Spleen (tissue), 11 donors: ENCODE data around the gene FUT3. TPM values are rescaled to one million over a fixed set of nuclear protein-coding genes. Genes with fewer than 3 reads are reported as not detected.
"Not testable (repeated sequence)": the region's sequence is repeated elsewhere in the genome, so short reads cannot be mapped to it uniquely, and the experiment has no call there.

Experiments
- DNase-seq: peaks from one replicate; pipeline ENCODE4 v3.0.0-alpha.2; 2020
- H3K27ac ChIP-seq, 8 donors: fragments of 200-600 bp; sonication (generic) in 7 of 8; 1 replicate in 4 of 8; 2 replicates in 4 of 8; pipeline versions ENCODE4 v1.5.0 to v1.8.0; 2016 to 2021; ENCODE audit warnings: inconsistent platforms in 4 of 8, mild to moderate bottlenecking in 4 of 8, moderate library complexity in 1 of 8
- H3K27me3 ChIP-seq, 7 donors: fragments of 200-600 bp; sonication (generic) in 6 of 7; replicated peaks in 1 of 7; 1 replicate in 4 of 7; 2 replicates in 3 of 7; pipeline versions ENCODE4 v1.5.0 to v1.8.0; 2016 to 2021; ENCODE audit warnings: inconsistent platforms in 3 of 7, mild to moderate bottlenecking in 1 of 7
- H3K36me3 ChIP-seq, 6 donors: fragments of 200-600 bp; sonication (generic) in 5 of 6; 1 replicate in 4 of 6; 2 replicates in 2 of 6; pipeline versions ENCODE4 v1.5.0 to v1.8.0; 2016 to 2021; ENCODE audit warnings: inconsistent platforms in 2 of 6
- H3K4me1 ChIP-seq, 6 donors: fragments of 200-600 bp; sonication (generic) in 5 of 6; 1 replicate in 3 of 6; 2 replicates in 3 of 6; pipeline versions ENCODE4 v1.5.0 to v1.8.0; 2016 to 2021; ENCODE audit warnings: inconsistent platforms in 3 of 6
- H3K4me3 ChIP-seq, 8 donors: fragments of 200-600 bp; sonication (generic) in 7 of 8; 1 replicate in 4 of 8; 2 replicates in 4 of 8; pipeline versions ENCODE4 v1.5.0 to v1.8.0; 2016 to 2021; ENCODE audit warnings: inconsistent platforms in 4 of 8, mild to moderate bottlenecking in 4 of 8, moderate library complexity in 2 of 8
- H3K9me3 ChIP-seq, 8 donors: fragments of 200-600 bp; sonication (generic) in 7 of 8; 1 replicate in 4 of 8; 2 replicates in 4 of 8; pipeline versions ENCODE4 v1.5.0 to v1.8.0; 2016 to 2021; ENCODE audit warnings: inconsistent platforms in 4 of 8
- CTCF ChIP-seq, 11 experiments: fragments of 200-600 bp in 7 of 11; fragments of 450-650 bp in 4 of 11; sonication (generic) in 4 of 11; IDR thresholded peaks in 8 of 11; conservative IDR thresholded peaks in 3 of 11; 1 replicate in 7 of 11; 2 replicates in 4 of 11; pipeline versions ENCODE4 v1.4.0 to v1.8.0; 2016 to 2021; ENCODE audit warnings: antibody characterized with exemption in 11 of 11, inconsistent platforms in 4 of 11, mild to moderate bottlenecking in 1 of 11
- POLR2A ChIP-seq, 3 donors: fragments of 450-650 bp; IDR thresholded peaks; one replicate each; pipeline ENCODE4 v1.5.1; 2017; ENCODE audit warnings: antibody characterized with exemption in 3 of 3, mild to moderate bottlenecking in 1 of 3
- POLR2AphosphoS5 ChIP-seq, 3 donors: sonication (generic); formaldehyde crosslinking; IDR thresholded peaks; one replicate each; pipeline ENCODE4 v1.5.1; 2017; ENCODE audit warnings: antibody characterized with exemption in 3 of 3
- WGBS, 5 donors: extraction: QIAGEN DNeasy Blood & Tissue Kit in 3 of 5; methylation state at CpG; one replicate each; pipeline versions ENCODE4 v1.1.5 to v1.1.7; 2013 to 2018; 5-methylcytosine and 5-hydroxymethylcytosine counted together
- intact Hi-C: fragments of 100-400 bp; cut with DNase I; formaldehyde crosslinking; loops from one replicate; pipeline ENCODE4 v1.15.0; 2023; ENCODE audit warnings: low total_unique reads
- polyA plus RNA-seq, 3 donors: library from polyadenylated mRNA; stranded (reverse); fragments of 200-250 nt; gene quantifications; one replicate each; pipeline ENCODE4 v1.2.1, GENCODE V29; 2013
- total RNA-seq, 7 donors: library from RNA; depleted of rRNA in 3 of 7; stranded (reverse); fragments of >200 nt in 3 of 7; fragmentation: NEBNext Ultra II Directional in 4 of 7; extraction: Animal tissue kit (Norgen Biotek cat#: 25700) in 4 of 7; gene quantifications; one replicate each; pipeline versions ENCODE4 v1.1.0 to v1.2.1, GENCODE V29; 2016 to 2021
- donor health status: healthy with polysubstance abuse.
- donor health status: DM: no; HTN: no; CAD: no; lungs with moderate emphysema.
- donor health status: DM: no; HTN: no; CAD: no.
- donor health status: Bipolar disorder and iron deficiency.
- donor health status: healthy.
- donor health status: DM: no; HTN: no; CAD: no.
- donor health status: DM: yes; HTN: yes; CAD: no.

FUT3 gene
- total and polyA plus RNA-seq, 10 donors = 0.06 to 0.12 TPM; not detected in 8

GRCh38 chr19:5843295-5843927 lies 7.8 kb downstream of the FUT3 start:
- Histone ChIP-seq H3K9me3 (no peaks in the 10 kb centered on the region), H3K27ac (no peak overlapping the region), H3K27me3 (peaks cover 0 to 26% (median 0%) of the 10 kb centered on the region in 7 donors), H3K4me3 (no peak overlapping the region), H3K4me1 (peaks cover 0 to 9% (median 0%) of the 10 kb centered on the region in 6 donors), H3K36me3 (no peaks in the 10 kb centered on the region)
- WGBS, 5 donors = 86 to 96% (median 93%) methylated on average over 10 to 21 of the region's 21 CpGs
- no peak for TF ChIP-seq POLR2A (IDR thresholded peaks at IDR 0.05)
- TF ChIP-seq CTCF (IDR thresholded peaks at IDR 0.05 in 8 of 11, conservative IDR thresholded peaks at IDR 0.05 in 3 of 11) = no peak
- no peak for TF ChIP-seq POLR2AphosphoS5 (IDR thresholded peaks at IDR 0.05)
- intact Hi-C loops = no loop called here
- no peak for DNase-seq

- intact Hi-C loops, DNase-seq, H3K27ac ChIP-seq, H3K36me3 ChIP-seq, H3K9me3 ChIP-seq, H3K4me3 ChIP-seq: not testable (repeated sequence)
- Histone ChIP-seq H3K27me3 (peaks cover 0 to 37% (median 0%) of the 10 kb centered on the region in 7 donors), H3K4me1 (peaks cover 0 to 11% (median 0%) of the 10 kb centered on the region in 6 donors)
- 73 to 97% (median 82%) methylated on average over 4 to 6 of the region's 6 CpGs for WGBS, 5 donors
Measured at GRCh38 chr19:5841735-5842111, 9.5 kb downstream of the FUT3 start.

- 55 to 61% (median 57%) methylated on average over 9 of the region's 9 CpGs for WGBS, 5 donors
- no peak for TF ChIP-seq POLR2AphosphoS5 (IDR thresholded peaks at IDR 0.05)
- no peak for TF ChIP-seq POLR2A (IDR thresholded peaks at IDR 0.05)
- no peak for TF ChIP-seq CTCF (IDR thresholded peaks at IDR 0.05 in 8 of 11, conservative IDR thresholded peaks at IDR 0.05 in 3 of 11)
Measured at GRCh38 chr19:5839065-5840017, 11.9 kb downstream of the FUT3 start, which contains the start of gene FUT6. TSS of gene FUT6 (minus strand) at chr19:5839702. CDS start at chr19:5832567, 7,135 bp downstream.

GRCh38 chr19:5838353-5839064 lies 12.7 kb downstream of the FUT3 start:
- H3K27me3 ChIP-seq = peaks cover 0 to 43% (median 0%) of the 10 kb centered on the region in 7 donors
- no peaks in the 10 kb centered on the region for H3K9me3 ChIP-seq
- peaks cover 0 to 11% (median 0%) of the 10 kb centered on the region in 6 donors for H3K4me1 ChIP-seq
- no peaks in the 10 kb centered on the region for H3K36me3 ChIP-seq
- TF ChIP-seq POLR2A (IDR thresholded peaks at IDR 0.05) (no peak), POLR2AphosphoS5 (IDR thresholded peaks at IDR 0.05) (no peak), CTCF (IDR thresholded peaks at IDR 0.05 in 8 of 11, conservative IDR thresholded peaks at IDR 0.05 in 3 of 11) (no peak)
- no peak for DNase-seq
- H3K27ac ChIP-seq = no peak overlapping the region
- WGBS, 5 donors = 31 to 39% (median 36%) methylated on average over 18 to 20 of the region's 20 CpGs
- no peak overlapping the region for H3K4me3 ChIP-seq
- intact Hi-C loops = no loop called here

More at GRCh38 chr19:5839065-5840017, 11.9 kb downstream of the FUT3 start, which contains the start of gene FUT6:
- Histone ChIP-seq H3K4me1 (peaks cover 0 to 11% (median 0%) of the 10 kb centered on the region in 6 donors), H3K36me3 (no peaks in the 10 kb centered on the region), H3K27me3 (peaks cover 0 to 41% (median 0%) of the 10 kb centered on the region in 7 donors), H3K4me3 (no peak within 1 kb of the TSS), H3K27ac (no peak within 1 kb of the TSS), H3K9me3 (no peaks in the 10 kb centered on the region)
- intact Hi-C loops = no loop called here
- no peak for DNase-seq
